GM21381 (cell line): ENCODE measurements around the gene MED27.
"Not testable (repeated sequence)": the region's sequence is repeated elsewhere in the genome, so short reads cannot be mapped to it uniquely, and the experiment has no call there.

Experiments used
- ATAC-seq: cut with Tn5 transposase; IDR thresholded peaks from one replicate; pipeline ENCODE4 v1.9.1; 2021; ENCODE audit warnings: mild to moderate bottlenecking, moderate library complexity; ENCODE audit not compliant: unreplicated experiment

Gene MED27

DNA sequence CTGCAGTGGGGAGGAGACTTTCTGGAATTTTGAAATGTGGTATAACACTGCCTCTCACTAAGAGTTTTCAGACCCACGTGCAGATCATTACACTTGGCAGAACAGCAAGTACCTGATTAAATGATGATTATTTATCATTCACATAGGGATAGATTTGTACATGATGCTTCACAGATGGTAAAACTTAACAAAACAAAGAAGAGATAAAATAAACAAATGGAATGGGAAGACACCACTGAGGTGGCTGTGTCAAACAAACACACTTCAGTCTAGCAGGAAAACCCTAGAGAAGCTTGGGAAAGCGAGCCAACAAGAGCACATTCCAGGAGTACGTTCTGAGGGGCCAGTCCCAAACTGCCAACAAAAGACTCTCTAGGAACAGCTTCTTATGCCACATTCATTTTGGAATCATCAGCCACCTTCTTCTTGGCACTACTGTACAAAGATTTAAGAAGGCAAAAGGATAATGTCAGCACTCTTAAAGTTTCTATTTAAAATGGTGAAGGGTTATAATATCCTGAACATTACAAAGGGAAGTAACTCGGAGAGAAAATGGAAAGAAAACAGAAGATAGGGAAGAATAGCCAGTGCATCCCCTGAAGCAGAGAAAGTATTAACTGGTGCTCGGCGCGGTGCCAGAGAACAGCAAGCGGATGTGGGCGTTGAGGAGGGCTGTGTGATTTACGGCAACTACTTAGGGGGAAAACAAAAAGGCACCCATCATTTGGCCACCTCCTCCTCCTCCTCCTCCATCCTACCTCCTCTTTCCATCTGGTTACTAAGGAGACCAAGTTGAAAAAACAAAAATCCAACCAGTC, 1.6 kb downstream of the MED27 start:
- ATAC-seq: no peak

DNA sequence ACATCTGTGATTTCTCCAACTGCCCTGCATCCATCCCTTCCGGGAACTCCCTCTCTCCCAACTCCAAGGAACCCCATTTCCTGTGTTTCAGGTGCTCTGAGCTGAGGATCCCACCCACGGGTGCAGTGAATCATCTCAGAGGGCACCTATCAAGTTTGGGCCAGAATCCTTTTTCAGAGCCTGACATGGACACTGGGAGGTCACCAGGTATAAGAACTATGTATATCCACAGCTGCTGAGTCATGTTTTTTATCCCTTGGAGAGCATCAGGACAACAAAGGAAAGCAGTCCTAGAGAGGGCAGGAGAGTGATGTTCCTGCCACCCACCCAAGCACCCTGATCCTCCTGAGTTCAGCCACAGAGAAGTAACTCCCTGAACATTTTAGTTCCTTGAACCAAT, 3.8 kb downstream of the MED27 start:
- no peak for ATAC-seq

DNA sequence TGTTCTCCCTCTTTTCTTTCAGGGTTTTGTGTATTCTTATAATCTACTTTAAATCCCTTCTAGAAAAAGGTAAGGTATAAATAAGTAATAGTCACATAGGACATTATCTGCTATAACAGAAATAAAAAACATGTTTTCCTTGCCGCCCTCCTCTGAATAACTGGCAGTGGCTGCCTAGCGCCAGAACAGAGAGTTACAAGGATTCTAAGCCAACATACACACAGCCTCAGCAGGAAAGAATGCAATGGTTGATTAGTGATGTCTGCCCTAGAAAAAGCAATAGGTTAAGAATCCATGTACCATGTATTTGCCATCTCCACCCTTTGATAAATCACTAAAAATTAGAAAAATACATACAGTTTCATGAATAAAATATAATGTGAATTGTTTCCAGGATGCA, 4.9 kb downstream of the MED27 start:
- no peak for ATAC-seq

DNA sequence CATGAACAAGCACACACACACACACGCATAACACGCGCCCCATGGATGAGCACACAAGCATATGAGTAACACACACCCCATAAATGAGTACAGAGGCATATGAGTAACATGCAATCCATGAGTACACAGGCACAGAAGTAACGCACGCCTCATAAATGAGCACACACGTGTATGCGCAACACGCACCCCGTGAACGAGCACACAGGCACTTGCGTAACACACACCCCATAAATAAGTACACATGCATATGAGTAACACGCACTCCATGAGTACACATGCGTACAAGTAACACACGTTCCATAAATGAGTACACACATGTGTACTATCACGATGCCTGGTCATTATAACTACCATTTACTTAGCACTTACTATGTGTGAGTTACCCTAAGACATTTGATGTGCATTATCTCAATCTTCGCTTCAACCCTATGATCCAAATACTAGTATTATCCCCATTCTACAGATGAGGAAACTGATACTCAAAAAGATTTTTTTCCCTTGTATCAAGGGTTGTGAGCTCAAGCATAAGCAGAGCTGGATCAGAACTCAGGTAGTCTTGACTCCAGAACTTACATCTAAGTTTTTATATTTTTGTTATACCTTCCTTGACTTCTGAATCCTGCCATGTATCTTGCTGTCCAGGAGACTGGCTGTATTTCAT, 7.7 kb downstream of the MED27 start:
- ATAC-seq: no peak

DNA sequence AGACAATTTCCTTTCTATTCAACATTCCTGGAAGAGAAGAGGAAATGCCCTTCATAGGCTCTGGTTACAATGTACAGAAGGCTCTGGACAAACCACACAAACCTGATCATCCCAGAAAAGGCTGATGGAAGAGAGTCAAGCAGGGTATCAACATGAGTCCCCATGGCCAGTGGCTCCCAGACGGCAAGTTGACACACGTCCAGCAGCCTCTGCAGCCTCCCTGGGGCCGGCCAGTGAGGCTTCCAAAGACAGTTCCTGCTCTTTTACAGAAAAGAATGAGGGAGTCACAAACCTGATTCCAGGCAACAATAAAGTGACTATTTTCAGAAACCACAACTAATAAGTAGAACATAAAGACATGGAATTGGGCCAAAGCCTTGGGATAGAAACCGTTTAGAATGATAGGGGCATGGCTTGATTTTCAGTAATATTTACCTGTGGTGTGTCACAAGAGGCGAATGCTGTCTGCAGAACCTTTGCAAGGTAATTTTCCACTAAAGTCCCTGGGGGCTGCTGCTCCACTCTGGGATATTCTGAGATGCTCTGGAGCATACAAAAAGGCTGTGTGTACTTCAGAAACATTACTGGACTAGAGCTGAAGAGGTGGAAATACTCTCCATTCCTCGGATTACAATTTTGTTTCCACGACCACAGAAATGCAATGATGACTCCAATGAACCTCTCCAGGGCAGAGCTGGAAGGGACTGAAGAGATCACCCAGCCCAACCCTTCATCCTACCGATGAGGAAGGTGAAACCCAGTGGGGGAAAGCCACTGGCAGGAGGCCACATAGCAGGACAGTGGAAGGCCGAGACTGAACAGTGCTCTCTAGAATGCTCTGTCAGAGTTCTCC, 10.4 kb downstream of the MED27 start:
- ATAC-seq: no peak

DNA sequence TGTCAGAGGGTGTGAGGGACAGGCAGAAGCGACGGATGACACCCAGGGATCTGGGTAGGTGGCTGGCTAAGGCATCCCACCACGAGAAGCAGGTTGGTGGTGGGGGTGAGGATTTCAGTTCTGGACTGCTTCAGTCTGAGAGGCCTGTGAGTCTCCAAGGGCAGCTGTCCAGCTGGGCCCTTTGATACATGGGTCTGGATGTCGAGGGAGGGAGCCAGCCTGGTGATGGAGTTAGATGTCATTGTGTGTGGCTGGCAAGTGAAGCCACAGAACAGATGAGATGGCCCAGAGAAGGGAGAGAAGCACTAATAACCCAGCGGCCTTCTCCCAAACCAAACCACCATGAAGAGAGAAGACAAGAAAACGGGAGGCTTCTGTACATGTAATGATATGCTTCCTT, 11.1 kb downstream of the MED27 start:
- no peak for ATAC-seq

DNA sequence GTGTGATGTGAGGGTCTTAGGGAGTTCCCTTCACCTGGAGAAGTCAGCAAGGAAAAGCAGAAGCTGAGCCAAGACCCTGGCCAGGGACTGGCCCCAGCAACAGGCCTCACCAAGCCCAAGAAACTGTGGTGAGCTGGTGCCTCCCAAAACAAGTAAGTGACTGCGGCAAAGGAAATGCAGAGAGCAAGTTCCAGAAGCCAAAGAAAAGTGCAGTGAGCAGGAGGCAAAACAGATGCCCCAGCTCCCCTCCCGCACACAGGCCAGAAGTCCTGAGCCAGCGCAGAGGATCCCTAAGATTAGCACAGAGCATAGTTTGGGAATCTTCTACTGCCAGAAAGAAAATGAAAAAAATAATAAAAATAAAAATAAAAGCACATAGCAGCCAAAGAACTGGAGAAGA, 13.2 kb downstream of the MED27 start:
- no peak for ATAC-seq

DNA sequence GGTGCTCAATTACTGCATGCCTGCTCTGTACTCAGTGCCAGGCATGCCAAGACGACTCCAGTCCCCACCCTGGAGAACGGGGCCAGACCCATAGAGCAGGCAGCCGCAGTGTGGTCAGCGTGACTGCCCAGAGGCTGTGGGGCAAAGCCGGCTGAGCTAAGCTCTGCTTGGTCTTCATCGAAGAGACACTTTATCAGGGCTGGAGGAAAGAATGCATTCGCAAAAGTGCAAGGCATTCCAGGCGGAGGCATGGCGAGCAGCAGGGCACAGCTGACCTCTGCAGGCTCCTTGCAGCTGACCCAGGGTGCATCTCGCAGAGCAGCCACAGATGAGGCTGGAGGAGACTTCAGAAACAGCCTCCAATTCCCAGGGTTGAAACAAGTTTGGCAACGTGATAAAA, 13.6 kb downstream of the MED27 start:
- no peak for ATAC-seq

DNA sequence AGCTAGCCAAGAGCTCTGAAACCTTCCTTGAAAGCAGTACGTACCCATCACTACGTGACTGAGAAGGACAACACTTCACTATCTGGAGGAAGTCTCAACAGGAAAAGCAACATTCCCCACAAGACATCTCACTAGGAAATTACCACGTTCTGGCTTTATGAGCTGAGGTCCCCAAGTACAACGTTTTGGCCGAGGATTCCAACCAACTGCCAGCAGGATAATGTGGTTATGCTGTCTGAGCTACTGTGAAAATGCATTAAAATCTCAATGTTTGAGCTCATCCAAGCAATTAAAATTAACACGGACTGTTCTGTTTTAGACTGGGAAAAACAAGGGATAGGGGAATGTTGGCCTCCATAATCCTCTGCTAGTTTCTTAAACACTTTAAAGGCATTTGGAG, 16.4 kb downstream of the MED27 start:
- ATAC-seq: no peak

DNA sequence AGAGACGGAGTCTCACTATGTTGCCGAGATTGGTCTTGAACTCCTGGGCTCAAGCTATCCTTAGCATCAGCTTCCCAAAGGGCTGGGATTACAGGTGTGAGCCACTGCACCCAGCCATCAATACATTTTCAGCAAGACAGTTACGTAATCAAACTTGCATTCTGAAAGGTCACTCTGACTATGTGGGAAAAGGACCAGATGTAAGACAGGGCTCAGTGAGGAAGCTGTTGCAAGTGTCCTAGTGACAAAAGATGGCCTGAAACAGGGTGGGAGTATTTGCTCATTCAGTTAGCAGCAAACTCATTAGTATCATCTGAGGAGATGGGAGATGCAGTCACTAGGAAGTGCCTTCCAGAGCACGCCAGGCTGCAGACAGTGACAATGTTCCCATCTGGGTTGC, 16.9 kb downstream of the MED27 start:
- ATAC-seq: no peak

DNA sequence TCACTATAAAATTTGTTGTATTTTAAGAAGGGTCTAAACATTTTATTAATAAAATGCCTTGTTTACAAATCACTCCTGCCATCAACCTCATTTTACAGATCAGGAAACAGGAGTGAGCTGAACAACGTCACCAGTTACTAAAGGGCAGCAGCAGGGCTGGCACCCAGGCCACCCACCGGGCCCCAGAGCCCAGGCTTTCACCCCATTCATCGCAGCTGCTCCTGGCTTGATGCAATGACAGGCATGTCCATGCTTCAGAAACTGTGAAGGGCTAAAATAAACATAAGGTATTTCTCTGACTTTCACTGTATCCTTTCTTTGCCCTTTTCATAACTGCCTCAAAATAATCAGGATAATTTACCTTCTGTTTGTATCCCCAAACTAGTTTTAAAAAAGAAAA, 18.1 kb downstream of the MED27 start:
- ATAC-seq: no peak

DNA sequence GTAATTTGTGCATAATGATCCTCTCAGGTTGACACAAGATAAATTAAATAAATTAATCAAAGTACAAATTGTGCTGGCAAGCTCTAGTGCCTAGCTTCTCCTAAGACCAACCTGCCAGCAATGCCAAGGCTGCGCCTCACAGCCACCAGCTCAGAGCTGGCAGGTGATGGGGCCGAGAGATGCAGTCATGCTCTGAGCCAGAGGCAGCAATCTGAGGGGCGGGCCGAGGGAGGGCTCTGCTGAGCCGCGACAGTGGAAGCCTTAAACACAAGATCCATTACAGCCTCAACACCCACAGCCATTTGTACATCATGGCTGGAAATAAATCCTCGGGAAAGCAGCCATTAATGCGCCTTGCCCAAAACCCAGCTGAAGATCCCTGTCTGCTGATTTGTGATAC, 20.3 kb downstream of the MED27 start:
- ATAC-seq: no peak

DNA sequence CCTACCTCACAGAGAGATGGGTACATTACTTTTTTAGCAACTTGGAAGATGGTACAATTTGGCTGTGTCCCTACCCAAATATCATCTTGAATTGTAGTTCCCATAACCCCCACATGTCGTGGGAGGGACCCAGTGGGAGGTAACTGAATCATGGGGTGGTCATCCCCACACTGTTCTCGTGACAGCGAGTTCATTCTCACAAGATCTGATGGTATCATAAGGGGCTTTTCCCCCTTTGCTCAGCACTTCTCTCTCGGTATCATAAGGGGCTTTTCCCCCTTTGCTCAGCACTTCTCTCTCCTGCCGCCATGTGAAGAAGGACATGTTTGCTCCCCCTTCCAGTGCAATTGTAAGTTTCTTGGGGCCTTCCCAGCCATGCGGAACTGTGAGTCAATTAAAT, 21.4 kb downstream of the MED27 start:
- not testable (repeated sequence) for ATAC-seq

DNA sequence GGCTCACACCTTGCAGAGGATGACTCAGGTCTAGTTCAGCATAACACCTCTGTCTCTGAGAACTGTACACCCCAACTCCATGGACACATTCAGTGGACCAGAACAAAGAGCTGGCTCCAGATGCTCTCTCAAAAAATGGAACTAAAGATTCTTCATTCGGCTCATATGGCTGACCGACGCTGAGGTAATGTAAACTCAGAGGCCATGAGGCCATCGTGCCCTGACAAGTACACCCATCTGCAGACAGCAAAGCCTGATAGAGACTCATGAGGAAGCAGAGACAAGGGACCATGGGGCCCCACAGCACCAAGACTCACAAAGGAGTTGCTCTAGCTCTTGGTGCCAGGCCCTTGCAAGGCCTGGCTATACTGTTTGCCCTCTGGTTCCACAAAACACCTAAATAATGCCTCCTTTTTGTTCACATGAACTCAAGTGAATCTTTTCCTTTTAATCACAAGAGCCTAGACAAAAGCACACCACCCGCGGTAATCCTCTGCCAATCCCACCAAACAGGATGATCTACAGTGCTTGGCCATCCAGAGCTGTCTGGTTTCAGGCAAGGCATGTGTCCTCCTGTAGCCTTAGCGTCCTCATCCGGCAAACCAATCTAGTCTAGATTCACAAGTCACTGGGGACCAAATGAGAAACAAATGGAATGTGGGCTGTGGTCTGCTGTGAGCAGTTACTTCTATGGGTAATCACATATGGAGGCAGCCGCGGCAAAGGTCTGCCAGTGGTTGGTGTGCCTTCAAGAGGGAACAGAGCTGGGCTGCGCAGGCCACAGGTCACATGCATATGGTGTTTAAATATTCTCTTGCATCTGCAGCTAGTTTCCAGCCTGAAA, 22.7 kb downstream of the MED27 start:
- no peak for ATAC-seq

DNA sequence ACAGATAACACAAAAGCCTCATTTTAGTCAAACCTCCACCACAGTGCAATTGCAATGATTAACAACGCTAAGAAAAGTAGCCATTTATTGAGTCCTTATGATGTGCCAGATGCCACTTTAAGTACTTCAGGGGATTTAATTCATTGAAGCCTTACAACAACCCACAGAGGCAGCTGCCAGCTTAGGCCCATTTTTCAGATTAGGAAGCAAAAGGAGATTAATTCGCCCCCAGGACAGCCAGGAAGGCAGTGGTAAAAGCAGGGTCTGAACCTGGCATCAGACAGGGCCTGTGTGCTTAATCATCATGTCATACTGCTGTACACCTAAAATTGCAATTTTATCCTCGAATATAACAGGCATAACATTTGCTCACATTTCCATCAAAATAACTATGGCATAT, 23.9 kb downstream of the MED27 start:
- ATAC-seq: no peak

DNA sequence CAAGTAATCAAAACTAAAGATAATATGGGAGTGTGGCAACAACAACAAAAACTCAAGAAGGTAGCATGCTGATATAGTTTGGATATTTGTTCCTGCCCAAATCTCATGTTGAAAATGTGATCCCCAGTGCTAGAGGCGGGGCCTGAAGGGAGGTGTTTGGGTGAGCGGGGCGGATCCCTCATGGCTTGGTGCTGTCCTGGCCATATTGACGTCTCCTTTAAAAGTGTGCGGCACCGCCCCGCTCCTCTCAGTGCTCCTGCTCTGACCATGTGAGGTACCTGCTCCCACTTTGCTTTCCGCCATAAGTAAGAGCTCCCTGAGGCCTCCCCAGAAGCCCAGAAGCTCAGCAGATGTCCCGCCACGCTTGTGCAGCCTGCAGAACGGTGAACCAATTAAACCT, 25.6 kb downstream of the MED27 start:
- ATAC-seq: no peak

DNA sequence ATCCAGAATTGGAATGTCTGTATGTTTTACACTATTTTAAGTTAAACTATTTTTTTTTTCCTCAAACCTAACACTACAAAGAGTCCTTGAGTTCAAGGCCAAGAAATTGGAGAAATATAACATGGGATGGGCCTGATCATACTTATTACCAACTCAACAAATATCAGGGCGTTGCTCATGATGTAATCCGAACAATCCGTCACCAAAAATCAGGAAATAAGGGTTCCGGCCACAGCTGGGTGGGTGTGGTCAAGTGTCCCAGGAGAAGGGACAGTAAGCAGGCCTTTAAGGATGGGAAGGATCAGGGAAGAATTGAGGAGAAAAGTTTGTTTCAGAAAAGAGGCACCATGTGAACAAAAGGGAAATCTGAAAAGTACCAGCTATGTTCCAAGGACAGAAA, 29.8 kb downstream of the MED27 start:
- no peak for ATAC-seq

DNA sequence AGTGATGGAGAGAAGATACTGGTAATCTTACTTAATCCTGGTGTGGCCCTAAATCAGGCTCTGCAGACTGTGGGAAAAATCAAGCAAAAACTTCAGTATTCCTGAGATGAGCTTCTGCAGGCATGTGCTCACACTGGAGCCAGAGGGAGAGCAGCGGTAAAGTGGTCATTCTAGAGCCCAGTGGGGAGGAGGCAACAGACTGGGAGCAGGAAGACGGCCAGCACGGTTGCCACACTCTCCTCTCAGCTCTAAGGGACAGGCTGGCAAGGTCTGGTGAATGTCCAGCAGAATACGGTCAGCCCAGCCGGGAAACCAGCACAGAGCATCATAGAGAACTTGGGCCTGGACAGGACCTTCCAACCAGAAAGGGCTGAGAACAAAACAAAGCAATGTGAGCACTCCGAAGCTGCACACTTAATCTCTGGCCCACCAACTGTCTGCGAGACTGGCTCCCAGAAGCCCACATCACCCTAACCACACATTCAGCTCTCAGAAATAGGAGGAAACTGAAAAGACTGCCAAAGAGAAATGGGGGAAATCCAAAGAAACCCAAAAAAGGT, 30.3 kb downstream of the MED27 start:
- ATAC-seq: no peak

DNA sequence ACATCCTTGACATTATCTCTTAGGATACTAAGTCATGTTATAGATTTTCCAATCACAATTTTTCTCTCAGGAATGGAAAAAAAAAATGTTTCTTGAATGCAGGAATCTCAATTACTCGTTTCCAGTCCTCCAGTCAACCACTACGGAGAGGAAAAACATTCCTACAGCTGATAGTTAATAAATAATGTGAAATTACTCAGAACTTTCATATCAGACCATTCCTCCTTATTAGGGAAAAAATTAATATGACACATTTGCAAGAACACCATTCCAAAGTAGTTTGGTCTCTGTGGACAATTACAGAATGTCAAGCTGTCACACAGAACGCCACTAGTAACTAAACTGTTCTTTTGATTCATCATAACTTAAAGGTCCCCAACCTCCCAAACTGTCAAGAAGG, 31.5 kb downstream of the MED27 start:
- no peak for ATAC-seq

DNA sequence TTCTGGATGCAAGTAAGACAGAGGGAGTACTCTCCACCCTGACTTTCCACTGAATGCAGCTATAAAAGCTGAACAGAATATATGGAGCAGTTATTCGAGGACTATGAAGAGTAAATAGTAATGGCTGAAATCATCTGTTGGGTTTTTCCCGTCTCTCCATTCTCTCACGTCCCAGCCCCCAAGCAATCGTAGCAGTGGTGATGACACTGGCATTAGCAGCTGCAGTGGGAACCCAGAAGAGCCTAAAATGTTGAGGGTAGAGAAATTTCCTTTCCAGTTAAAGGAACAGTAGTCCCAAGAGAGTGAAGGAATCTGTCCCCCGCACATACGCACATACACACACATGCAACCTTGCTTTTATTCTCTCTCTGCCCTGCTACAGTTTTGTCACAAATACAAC, 33.2 kb downstream of the MED27 start:
- no peak for ATAC-seq
